GM12878 (cell line): ENCODE results near the gene CCNG1. TPM values are rescaled to one million over a fixed set of nuclear protein-coding genes. Genes with fewer than 3 reads are reported as not detected.

Source experiments
- ATAC-seq: fragments of 200-7000 bp; cut with Tn5 transposase; 3 replicates; pipeline ENCODE4 v1.9.1; 2020; ENCODE audit warnings: mild to moderate bottlenecking, moderate library complexity
- BruUV-seq: library from RNA; stranded (reverse); fragments of 400-500 nt; replicated peaks from 2 replicates; lab custom pipeline; 2021; lab: Mats Ljungman, UMichigan
- CTCF ChIA-PET: fragments of 300-600 bp; sonication (Branson Sonifier 250); formaldehyde crosslinking; extraction: SDS; loops from one replicate; lab custom pipeline; 2021; ENCODE audit warnings: inconsistent platforms; lab: Yijun Ruan, JAX
- POLR2A ChIA-PET: fragments of 350-600 bp; formaldehyde crosslinking; extraction: SDS; loops from one replicate; lab custom pipeline; 2021; ENCODE audit warnings: inconsistent platforms; lab: Charles Lee
- RAD21 ChIA-PET: fragments of 300-600 bp; sonication (Branson Sonifier 250); formaldehyde crosslinking; loops from one replicate; lab custom pipeline; 2023; ENCODE audit warnings: antibody characterized with exemption; ENCODE audit not compliant: unreplicated experiment; lab: Charles Lee
- SMC1A ChIA-PET: fragments of 300-600 bp; sonication (Branson Sonifier 250); formaldehyde crosslinking; loops from one replicate; lab custom pipeline; 2023; ENCODE audit not compliant: unreplicated experiment, uncharacterized antibody; lab: Charles Lee
- DNase-seq: peaks from one replicate; pipeline ENCODE4 v3.0.0-alpha.2; 2011; ENCODE audit warnings: low read depth, low spot score
- FAIRE-seq: peaks from 3 replicates; lab custom pipeline; 2011; peaks lifted over from hg19 to GRCh38; lab: Jason Lieb, UNC
- H2AFZ ChIP-seq: 2 replicates; pipeline ENCODE4 v1.6.0; 2011; ENCODE audit warnings: low read depth, low read length, control low read depth; ENCODE audit not compliant: control insufficient read depth
- H3K27ac ChIP-seq: 2 replicates; pipeline ENCODE4 v1.5.1; 2011; ENCODE audit warnings: control low read depth; ENCODE audit not compliant: control insufficient read depth, insufficient read depth
- H3K27me3 ChIP-seq, 2 experiments: replicated peaks in 1 of 2; 2 replicates each; pipeline versions ENCODE4 v1.6.0 to v1.6.1; 2011; ENCODE audit warnings: low read length in 1 of 2; ENCODE audit not compliant: control insufficient read depth in 2 of 2, insufficient read depth in 2 of 2
- H3K36me3 ChIP-seq, 2 experiments: 2 replicates each; pipeline ENCODE4 v1.5.1; 2011; ENCODE audit warnings: low read length in 1 of 2; ENCODE audit not compliant: control insufficient read depth in 2 of 2, insufficient read depth in 2 of 2
- H3K4me1 ChIP-seq: 2 replicates; pipeline ENCODE4 v1.6.1; 2011; ENCODE audit warnings: mild to moderate bottlenecking, low read length, moderate library complexity, mixed read lengths; ENCODE audit not compliant: control insufficient read depth, insufficient read depth
- H3K4me2 ChIP-seq: 2 replicates; pipeline ENCODE4 v1.6.0; 2011; ENCODE audit warnings: control low read depth; ENCODE audit not compliant: control insufficient read depth, insufficient read depth
- H3K4me3 ChIP-seq: fragments of 200-600 bp; sonication (generic); 2 replicates; pipeline ENCODE4 v1.5.1; 2016
- H3K79me2 ChIP-seq: 2 replicates; pipeline ENCODE4 v1.6.0; 2011; ENCODE audit warnings: low read length; ENCODE audit not compliant: control insufficient read depth, insufficient read depth
- H3K9ac ChIP-seq: 2 replicates; pipeline ENCODE4 v1.8.0; 2011; ENCODE audit warnings: low read length, control low read depth, mixed read lengths; ENCODE audit not compliant: control insufficient read depth, insufficient read depth
- H3K9me3 ChIP-seq: replicated peaks from 3 replicates; pipeline ENCODE4 v1.5.1; 2011; ENCODE audit warnings: mild to moderate bottlenecking, low read length; ENCODE audit not compliant: control insufficient read depth, insufficient read depth
- H4K20me1 ChIP-seq: 2 replicates; pipeline ENCODE4 v1.6.0; 2011; ENCODE audit not compliant: control insufficient read depth, insufficient read depth
- EED ChIP-seq: sonication (generic); IDR thresholded peaks from 2 replicates; pipeline ENCODE4 v1.6.1; 2016; ENCODE audit warnings: antibody characterized with exemption, low read depth
- RAD21 ChIP-seq: IDR thresholded peaks from 2 replicates; pipeline ENCODE4 v1.6.1; 2011; ENCODE audit warnings: mild to moderate bottlenecking, low read depth, low read length, moderate library complexity; ENCODE audit not compliant: insufficient read depth
- RB1 ChIP-seq: fragments of 450-650 bp; formaldehyde crosslinking; IDR thresholded peaks from 2 replicates; pipeline ENCODE4 v1.6.1; 2017; ENCODE audit warnings: mild to moderate bottlenecking, borderline replicate concordance
- RUNX3 ChIP-seq: IDR thresholded peaks from 2 replicates; pipeline ENCODE4 v1.6.1; 2012; ENCODE audit warnings: low read length, inconsistent platforms
- WGBS: methylation state at CpG from one replicate; pipeline ENCODE4 v1.1.6; 2016; ENCODE audit warnings: low lambda C conversion rate; ENCODE audit not compliant: insufficient replicate concordance, insufficient coverage; ENCODE audit errors: missing lambda C conversion rate; 5-methylcytosine and 5-hydroxymethylcytosine counted together
- in situ Hi-C: fragments of 300-500 bp; cut with MboI; formaldehyde crosslinking; loops from 9 replicates; pipeline ENCODE4 v1.14.3; 2018; ENCODE audit warnings: mixed read lengths
- intact Hi-C: fragments of 100-400 bp; cut with micrococcal nuclease; formaldehyde crosslinking; loops from one replicate; pipeline ENCODE4 v1.14.2; 2022; ENCODE audit not compliant: unreplicated experiment
- polyA plus RNA-seq, 11 experiments: library from polyadenylated mRNA; depleted of rRNA in 4 of 11; unstranded in 6 of 11; stranded (reverse) in 5 of 11; fragments of >200 nt; fragmentation: Nextera tagmentation in 4 of 11; fragmentation: Illumina TruSeq in 1 of 11; extraction: Ambion mirVana in 4 of 11; extraction: Trizol in 1 of 11; gene quantifications; 1 replicate in 1 of 11; 2 replicates in 10 of 11; pipeline versions ENCODE4 v1.2.1 to v1.2.3, GENCODE V29; 2011 to 2016; ENCODE audit warnings: inconsistent platforms in 2 of 11, missing spikeins in 2 of 11, low read depth in 1 of 11
- total RNA-seq, 4 experiments: library from RNA; depleted of rRNA in 3 of 4; stranded (reverse); fragments of >200 nt in 3 of 4; fragmentation: Illumina TruSeq in 1 of 4; extraction: Trizol in 1 of 4; gene quantifications; 2 replicates each; pipeline versions ENCODE4 v1.2.1 to v1.2.3, GENCODE V29; 2013 to 2021
- TF ChIP-seq, protein P1 (sequence below): IDR thresholded peaks from 2 replicates; pipeline ENCODE4 v1.6.1; 2012; ENCODE audit warnings: low read depth, low read length, improper control_type of control experiment
- TF ChIP-seq, protein P2 (sequence below): fragments of 450-650 bp; IDR thresholded peaks from 2 replicates; pipeline ENCODE4 v1.6.1; 2016; ENCODE audit warnings: mild to moderate bottlenecking, moderate library complexity, borderline replicate concordance
- TF ChIP-seq, protein P3 (sequence below): IDR thresholded peaks from 2 replicates; pipeline ENCODE4 v1.6.1; 2012; ENCODE audit warnings: low read depth, low read length, improper control_type of control experiment

Gene CCNG1
- total and polyA plus RNA-seq, 10 of the 15 experiments (the other 5 are each of a cell fraction or from before 2014, with no cell fraction given): 90.1 to 274 (median 200) TPM

DNA sequence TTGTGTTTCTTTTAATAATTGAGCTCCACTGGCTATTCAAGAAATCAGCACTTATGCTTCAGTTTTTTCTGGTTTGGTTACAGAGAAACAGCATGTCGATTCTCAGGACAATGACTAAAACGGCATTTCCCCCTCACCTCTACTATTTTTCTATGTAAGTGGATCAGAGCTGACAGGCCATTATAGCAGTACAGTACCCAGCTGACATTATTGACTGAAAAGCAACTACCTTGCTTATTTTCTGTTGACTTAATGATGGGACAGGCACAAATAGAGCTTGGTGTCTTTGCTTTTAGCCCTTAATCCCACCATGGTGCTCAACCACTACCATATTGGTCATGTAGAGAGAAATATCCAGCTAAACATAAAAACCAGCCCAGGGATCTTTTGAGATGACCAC lies 35.4 kb upstream of the CCNG1 start:
- WGBS: 17% methylated on average over 2 of the region's 2 CpGs
- no peaks in the 10 kb centered on the region for H3K36me3 ChIP-seq
- CTCF ChIA-PET: interaction anchor here (1.1 kb wide), 1 partner anchor 55 kb away, joined by 5 read pairs; no protein-coding TSS in a partner anchor
- H3K27me3 ChIP-seq: no peaks in the 10 kb centered on the region; a peak in 1 of 4 replicates
- no peaks in the 10 kb centered on the region for H3K79me2 ChIP-seq
- intact Hi-C loops (no loop called here), in situ Hi-C loops (no loop called here)
- RAD21 ChIA-PET: no interaction called here
- no TSS peak for BruUV-seq
- ATAC-seq: no peak
- H3K4me1 ChIP-seq: no peaks in the 10 kb centered on the region
- POLR2A ChIA-PET: no interaction called here
- H4K20me1 ChIP-seq: no peaks in the 10 kb centered on the region
- no peak overlapping the region for H3K4me2 ChIP-seq
- H3K9ac ChIP-seq: no peak overlapping the region
- no peak for TF ChIP-seq RUNX3
- no peak for TF ChIP-seq EED
- no peak for TF ChIP-seq RB1
- SMC1A ChIA-PET: interaction anchor here (0.5 to 1.3 kb wide), 2 partner anchors 15 to 130 kb away, joined by 3 to 5 read pairs; no protein-coding TSS in a partner anchor
- no peak overlapping the region for H2AFZ ChIP-seq
- no peak for DNase-seq
- no peak for FAIRE-seq
- no peak overlapping the region for H3K27ac ChIP-seq
- H3K4me3 ChIP-seq: no peak overlapping the region
- H3K9me3 ChIP-seq: no peaks in the 10 kb centered on the region

DNA sequence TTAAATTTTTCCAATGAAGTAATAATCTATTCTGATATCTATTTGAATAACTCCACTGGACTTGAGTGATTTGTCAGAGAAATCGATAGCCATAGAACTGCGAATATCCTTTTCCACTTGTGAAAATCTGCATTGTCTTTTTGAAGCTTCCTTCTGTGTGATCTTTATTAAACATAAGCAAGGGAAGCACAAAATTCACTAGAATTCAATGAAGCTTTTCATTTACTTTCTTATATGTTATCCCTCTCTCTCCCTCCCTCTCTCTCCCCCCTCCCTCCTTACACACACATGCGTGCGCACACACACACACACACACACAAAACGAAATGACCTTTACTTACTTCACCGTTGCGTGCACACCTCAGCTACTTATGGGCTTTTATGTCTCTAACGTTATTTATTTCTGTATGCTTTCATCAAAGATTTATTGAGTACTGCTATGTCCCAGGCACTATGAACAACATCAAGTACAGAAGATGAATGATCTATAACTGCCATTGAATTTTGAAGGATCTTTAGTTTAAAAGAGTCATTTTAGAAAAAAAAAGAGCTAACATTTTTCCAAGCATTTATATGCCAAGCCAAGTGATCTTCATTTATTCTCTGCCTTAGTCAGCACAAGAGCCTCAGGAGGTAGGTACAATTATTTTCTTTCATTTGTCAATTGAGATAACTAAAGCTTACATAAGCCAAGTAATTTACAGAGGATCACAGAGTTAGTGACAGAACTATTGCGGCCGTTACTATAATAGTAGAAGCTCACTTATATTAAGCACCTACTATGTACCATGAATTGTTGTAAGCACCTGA lies 32.8 kb upstream of the CCNG1 start:
- no peak for ATAC-seq
- H3K27ac ChIP-seq: no peak overlapping the region
- BruUV-seq: no TSS peak
- no peak for FAIRE-seq
- CTCF ChIA-PET: interaction anchor here (0.6 to 1.0 kb wide), 3 partner anchors 56 to 1444 kb away, joined by 3 to 5 read pairs (median 3); no protein-coding TSS in a partner anchor
- H3K9ac ChIP-seq: no peak overlapping the region
- no peaks in the 10 kb centered on the region for H3K79me2 ChIP-seq
- H3K27me3 ChIP-seq: no peaks in the 10 kb centered on the region; a peak in 1 of 4 replicates
- H3K4me3 ChIP-seq: no peak overlapping the region
- in situ Hi-C loops (no loop called here), intact Hi-C loops (loop anchor here (5.0 kb wide), 4 partner anchors 327 to 1862 kb away; no protein-coding TSS in a partner anchor)
- POLR2A ChIA-PET: no interaction called here
- peaks cover 5% of the 10 kb centered on the region for H3K4me1 ChIP-seq
- 71% methylated on average over 10 of the region's 10 CpGs for WGBS
- H3K36me3 ChIP-seq: no peaks in the 10 kb centered on the region
- RAD21 ChIA-PET: interaction anchor here (1.3 to 2.5 kb wide), 2 partner anchors 21 to 57 kb away, joined by 3 to 8 read pairs; no protein-coding TSS in a partner anchor
- DNase-seq: no peak
- no peak overlapping the region for H2AFZ ChIP-seq
- SMC1A ChIA-PET: interaction anchor here (0.8 to 1.6 kb wide), 4 partner anchors 31 to 1860 kb away, joined by 3 to 5 read pairs (median 3); no protein-coding TSS in a partner anchor
- H4K20me1 ChIP-seq: no peaks in the 10 kb centered on the region
- H3K4me2 ChIP-seq: no peak overlapping the region
- no peaks in the 10 kb centered on the region for H3K9me3 ChIP-seq
- TF ChIP-seq, protein P1, sequence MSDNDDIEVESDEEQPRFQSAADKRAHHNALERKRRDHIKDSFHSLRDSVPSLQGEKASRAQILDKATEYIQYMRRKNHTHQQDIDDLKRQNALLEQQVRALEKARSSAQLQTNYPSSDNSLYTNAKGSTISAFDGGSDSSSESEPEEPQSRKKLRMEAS: no peak
- TF ChIP-seq RB1 (no peak), RAD21 (no peak)
- TF ChIP-seq, protein P2, sequence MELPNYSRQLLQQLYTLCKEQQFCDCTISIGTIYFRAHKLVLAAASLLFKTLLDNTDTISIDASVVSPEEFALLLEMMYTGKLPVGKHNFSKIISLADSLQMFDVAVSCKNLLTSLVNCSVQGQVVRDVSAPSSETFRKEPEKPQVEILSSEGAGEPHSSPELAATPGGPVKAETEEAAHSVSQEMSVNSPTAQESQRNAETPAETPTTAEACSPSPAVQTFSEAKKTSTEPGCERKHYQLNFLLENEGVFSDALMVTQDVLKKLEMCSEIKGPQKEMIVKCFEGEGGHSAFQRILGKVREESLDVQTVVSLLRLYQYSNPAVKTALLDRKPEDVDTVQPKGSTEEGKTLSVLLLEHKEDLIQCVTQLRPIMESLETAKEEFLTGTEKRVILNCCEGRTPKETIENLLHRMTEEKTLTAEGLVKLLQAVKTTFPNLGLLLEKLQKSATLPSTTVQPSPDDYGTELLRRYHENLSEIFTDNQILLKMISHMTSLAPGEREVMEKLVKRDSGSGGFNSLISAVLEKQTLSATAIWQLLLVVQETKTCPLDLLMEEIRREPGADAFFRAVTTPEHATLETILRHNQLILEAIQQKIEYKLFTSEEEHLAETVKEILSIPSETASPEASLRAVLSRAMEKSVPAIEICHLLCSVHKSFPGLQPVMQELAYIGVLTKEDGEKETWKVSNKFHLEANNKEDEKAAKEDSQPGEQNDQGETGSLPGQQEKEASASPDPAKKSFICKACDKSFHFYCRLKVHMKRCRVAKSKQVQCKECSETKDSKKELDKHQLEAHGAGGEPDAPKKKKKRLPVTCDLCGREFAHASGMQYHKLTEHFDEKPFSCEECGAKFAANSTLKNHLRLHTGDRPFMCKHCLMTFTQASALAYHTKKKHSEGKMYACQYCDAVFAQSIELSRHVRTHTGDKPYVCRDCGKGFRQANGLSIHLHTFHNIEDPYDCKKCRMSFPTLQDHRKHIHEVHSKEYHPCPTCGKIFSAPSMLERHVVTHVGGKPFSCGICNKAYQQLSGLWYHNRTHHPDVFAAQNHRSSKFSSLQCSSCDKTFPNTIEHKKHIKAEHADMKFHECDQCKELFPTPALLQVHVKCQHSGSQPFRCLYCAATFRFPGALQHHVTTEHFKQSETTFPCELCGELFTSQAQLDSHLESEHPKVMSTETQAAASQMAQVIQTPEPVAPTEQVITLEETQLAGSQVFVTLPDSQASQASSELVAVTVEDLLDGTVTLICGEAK: no peak
- TF ChIP-seq, protein P3, sequence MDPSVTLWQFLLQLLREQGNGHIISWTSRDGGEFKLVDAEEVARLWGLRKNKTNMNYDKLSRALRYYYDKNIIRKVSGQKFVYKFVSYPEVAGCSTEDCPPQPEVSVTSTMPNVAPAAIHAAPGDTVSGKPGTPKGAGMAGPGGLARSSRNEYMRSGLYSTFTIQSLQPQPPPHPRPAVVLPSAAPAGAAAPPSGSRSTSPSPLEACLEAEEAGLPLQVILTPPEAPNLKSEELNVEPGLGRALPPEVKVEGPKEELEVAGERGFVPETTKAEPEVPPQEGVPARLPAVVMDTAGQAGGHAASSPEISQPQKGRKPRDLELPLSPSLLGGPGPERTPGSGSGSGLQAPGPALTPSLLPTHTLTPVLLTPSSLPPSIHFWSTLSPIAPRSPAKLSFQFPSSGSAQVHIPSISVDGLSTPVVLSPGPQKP: no peak
